IMR-90 (cell line): ENCODE measurements around the gene REV3L. TPM values are rescaled to one million over a fixed set of nuclear protein-coding genes. Genes with fewer than 3 reads are reported as not detected.

Source experiments
- ATAC-seq: fragments of 200-7000 bp; cut with Tn5 transposase; 2 replicates; pipeline ENCODE4 v1.9.1; 2020; ENCODE audit warnings: low read depth, mild to moderate bottlenecking, moderate library complexity
- BruUV-seq: library from RNA; stranded (reverse); fragments of 400-500 nt; replicated peaks from 2 replicates; lab custom pipeline; 2021; lab: Mats Ljungman, UMichigan
- CTCF ChIA-PET: fragments of 300-600 bp; formaldehyde crosslinking; extraction: SDS; loops from one replicate; lab custom pipeline; 2021; ENCODE audit warnings: antibody characterized with exemption; lab: Yijun Ruan, JAX
- POLR2A ChIA-PET: fragments of 300-600 bp; sonication (Branson Sonifier 250); formaldehyde crosslinking; loops from one replicate; lab custom pipeline; 2022; ENCODE audit warnings: antibody characterized with exemption; ENCODE audit not compliant: unreplicated experiment; lab: Charles Lee
- DNase-seq: peaks from one replicate; pipeline ENCODE4 v3.0.0; 2013
- H2AFZ ChIP-seq: replicated peaks from 2 replicates; pipeline ENCODE3; 2013; ENCODE audit warnings: low read length, mild to moderate bottlenecking; ENCODE audit not compliant: poor library complexity
- H2AK5ac ChIP-seq: 2 replicates; pipeline ENCODE4 v1.6.1; 2013; ENCODE audit warnings: low read depth, low read length, inconsistent platforms
- H2AK9ac ChIP-seq: replicated peaks from 2 replicates; pipeline ENCODE3; 2013; ENCODE audit warnings: mild to moderate bottlenecking, low read depth, low read length, moderate library complexity; ENCODE audit not compliant: poor library complexity
- H2BK120ac ChIP-seq: 2 replicates; pipeline ENCODE4 v1.6.1; 2013; ENCODE audit warnings: low read depth, low read length, inconsistent platforms
- H2BK15ac ChIP-seq: 3 replicates; pipeline ENCODE4 v1.6.1; 2013; ENCODE audit warnings: low read depth, low read length, inconsistent platforms
- H2BK20ac ChIP-seq: 2 replicates; pipeline ENCODE4 v1.6.1; 2013; ENCODE audit warnings: low read depth, mild to moderate bottlenecking, inconsistent platforms, low read length, moderate library complexity
- H2BK5ac ChIP-seq: 2 replicates; pipeline ENCODE4 v1.6.1; 2013; ENCODE audit warnings: mild to moderate bottlenecking, low read depth, low read length, inconsistent platforms; ENCODE audit not compliant: poor library complexity, severe bottlenecking
- H3K14ac ChIP-seq: replicated peaks from 2 replicates; pipeline ENCODE4 v1.6.1; 2013; ENCODE audit warnings: low read depth, low read length, inconsistent platforms
- H3K18ac ChIP-seq: 2 replicates; pipeline ENCODE4 v1.6.1; 2013; ENCODE audit warnings: low read depth, low read length, control low read depth
- H3K23ac ChIP-seq: 2 replicates; pipeline ENCODE4 v1.6.1; 2013; ENCODE audit warnings: low read depth, low read length, inconsistent platforms
- H3K27ac ChIP-seq: 2 replicates; pipeline ENCODE4 v1.5.1; 2013; ENCODE audit warnings: mild to moderate bottlenecking, control low read depth, low read length; ENCODE audit not compliant: insufficient read depth
- H3K27me3 ChIP-seq: 2 replicates; pipeline ENCODE4 v1.6.1; 2013; ENCODE audit warnings: low read length; ENCODE audit not compliant: control insufficient read depth, insufficient read depth
- H3K36me3 ChIP-seq: 2 replicates; pipeline ENCODE4 v1.6.1; 2013; ENCODE audit warnings: low read length, mixed read lengths; ENCODE audit not compliant: control insufficient read depth, insufficient read depth
- H3K4ac ChIP-seq: 2 replicates; pipeline ENCODE4 v1.6.1; 2013; ENCODE audit warnings: low read depth, low read length, inconsistent platforms
- H3K4me1 ChIP-seq: 2 replicates; pipeline ENCODE4 v1.6.1; 2013; ENCODE audit warnings: low read length, mixed read lengths; ENCODE audit not compliant: control insufficient read depth, insufficient read depth
- H3K4me2 ChIP-seq: 2 replicates; pipeline ENCODE4 v1.6.1; 2013; ENCODE audit warnings: low read depth, mild to moderate bottlenecking, control low read depth, low read length, moderate library complexity
- H3K4me3 ChIP-seq: 2 replicates; pipeline ENCODE4 v1.5.1; 2013; ENCODE audit warnings: low read depth, mild to moderate bottlenecking, control low read depth, low read length, moderate library complexity; ENCODE audit not compliant: insufficient read depth
- H3K56ac ChIP-seq: 2 replicates; pipeline ENCODE4 v1.6.1; 2013; ENCODE audit warnings: low read length, inconsistent platforms; ENCODE audit not compliant: insufficient read depth; ENCODE audit errors: extremely low read depth
- H3K79me1 ChIP-seq, 2 experiments: 2 replicates each; pipeline ENCODE4 v1.6.1; 2013; ENCODE audit warnings: low read length in 2 of 2, inconsistent platforms in 1 of 2, low read depth in 1 of 2
- H3K9ac ChIP-seq: 2 replicates; pipeline ENCODE4 v1.6.1; 2013; ENCODE audit warnings: low read depth, low read length, control low read depth
- H3K9me1 ChIP-seq: 2 replicates; pipeline ENCODE4 v1.6.1; 2013; ENCODE audit warnings: low read length, inconsistent platforms; ENCODE audit not compliant: insufficient read depth
- H3K9me3 ChIP-seq: 2 replicates; pipeline ENCODE4 v1.6.1; 2013; ENCODE audit warnings: low read length; ENCODE audit not compliant: control insufficient read depth, insufficient read depth
- H4K20me1 ChIP-seq: 2 replicates; pipeline ENCODE4 v1.6.1; 2013; ENCODE audit warnings: low read length, inconsistent platforms; ENCODE audit not compliant: insufficient read depth
- H4K5ac ChIP-seq: 2 replicates; pipeline ENCODE4 v1.6.1; 2013; ENCODE audit warnings: mild to moderate bottlenecking, low read depth, low read length, control low read depth
- H4K8ac ChIP-seq, 2 experiments: 2 replicates each; pipeline ENCODE4 v1.6.1; 2013; ENCODE audit warnings: low read depth in 2 of 2, low read length in 2 of 2, control low read depth in 1 of 2, inconsistent platforms in 1 of 2
- H4K91ac ChIP-seq: 2 replicates; pipeline ENCODE4 v1.6.1; 2013; ENCODE audit warnings: low read depth, low read length, inconsistent platforms; ENCODE audit not compliant: insufficient read depth
- BHLHE40 ChIP-seq: fragments of 150-350 bp; IDR thresholded peaks from 2 replicates; pipeline ENCODE4 v1.6.1; 2016; ENCODE audit warnings: mild to moderate bottlenecking, low read depth, low read length
- CEBPB ChIP-seq: IDR thresholded peaks from 2 replicates; pipeline ENCODE4 v1.6.1; 2012; ENCODE audit warnings: low read depth, low read length, improper control_type of control experiment
- CHD1 ChIP-seq: IDR thresholded peaks from 2 replicates; pipeline ENCODE4 v1.6.1; 2012; ENCODE audit warnings: low read depth, low read length, improper control_type of control experiment
- ELK1 ChIP-seq: fragments of 150-350 bp; IDR thresholded peaks from 2 replicates; pipeline ENCODE4 v1.6.1; 2016; ENCODE audit warnings: low read depth, mild to moderate bottlenecking, low read length, moderate library complexity, borderline replicate concordance
- FOS ChIP-seq: fragments of 150-350 bp; IDR thresholded peaks from 2 replicates; pipeline ENCODE4 v1.6.1; 2016; ENCODE audit warnings: low read depth, low read length
- MAFK ChIP-seq: IDR thresholded peaks from 2 replicates; pipeline ENCODE4 v1.6.1; 2012; ENCODE audit warnings: low read depth, low read length, improper control_type of control experiment
- MAZ ChIP-seq: IDR thresholded peaks from 2 replicates; pipeline ENCODE4 v1.6.1; 2012; ENCODE audit warnings: low read depth, mild to moderate bottlenecking, low read length, improper control_type of control experiment, moderate library complexity, borderline replicate concordance
- MXI1 ChIP-seq: IDR thresholded peaks from 2 replicates; pipeline ENCODE4 v1.6.1; 2012; ENCODE audit warnings: low read depth, mild to moderate bottlenecking, low read length, moderate library complexity, borderline replicate concordance
- NFE2L2 ChIP-seq: fragments of 150-350 bp; IDR thresholded peaks from 2 replicates; pipeline ENCODE4 v1.6.1; 2016; ENCODE audit warnings: low read depth, mild to moderate bottlenecking, low read length
- POLR2A ChIP-seq: IDR thresholded peaks from 2 replicates; pipeline ENCODE4 v1.6.1; 2012; ENCODE audit warnings: mild to moderate bottlenecking, low read depth, low read length
- RAD21 ChIP-seq: IDR thresholded peaks from 2 replicates; pipeline ENCODE4 v1.6.1; 2012; ENCODE audit warnings: low read length, improper control_type of control experiment
- RCOR1 ChIP-seq: IDR thresholded peaks from 2 replicates; pipeline ENCODE4 v1.6.1; 2012; ENCODE audit warnings: mild to moderate bottlenecking, low read length, improper control_type of control experiment; ENCODE audit not compliant: insufficient replicate concordance
- RFX5 ChIP-seq: IDR thresholded peaks from 2 replicates; pipeline ENCODE4 v1.8.0; 2012; ENCODE audit warnings: low read depth, mild to moderate bottlenecking, low read length, moderate library complexity
- SMC3 ChIP-seq: fragments of 150-350 bp; IDR thresholded peaks from 2 replicates; pipeline ENCODE4 v1.6.1; 2016; ENCODE audit warnings: low read depth, mild to moderate bottlenecking, antibody characterized with exemption, low read length, moderate library complexity
- USF2 ChIP-seq: fragments of 150-350 bp; IDR thresholded peaks from 2 replicates; pipeline ENCODE4 v1.6.1; 2017; ENCODE audit warnings: mild to moderate bottlenecking, antibody characterized with exemption, low read length, low read depth
- WGBS, 2 experiments: methylation state at CpG; one replicate each; pipeline versions ENCODE4 v1.1.5 to v1.1.7; 2013; ENCODE audit warnings: missing lambda C conversion rate in 2 of 2; ENCODE audit not compliant: insufficient read length in 1 of 2; ENCODE audit errors: extremely low coverage in 2 of 2; 5-methylcytosine and 5-hydroxymethylcytosine counted together
- dilution Hi-C: fragments of 300-500 bp; cut with HindIII; formaldehyde crosslinking; loops from one replicate; pipeline ENCODE4 v1.14.3; 2018; ENCODE audit warnings: low sequenced_read_pairs; ENCODE audit not compliant: unreplicated experiment
- in situ Hi-C: fragments of 300-500 bp; cut with MboI; formaldehyde crosslinking; loops from 3 replicates; pipeline ENCODE4 v1.14.3; 2019; ENCODE audit warnings: low sequenced_read_pairs, inconsistent platforms, mixed read lengths
- intact Hi-C: fragments of 100-400 bp; cut with micrococcal nuclease; formaldehyde crosslinking; loops from 2 replicates; pipeline ENCODE4 v1.10.0; 2022
- polyA plus RNA-seq, 3 experiments: library from polyadenylated mRNA; depleted of rRNA; stranded (reverse); fragments of >200 nt; gene quantifications; 2 replicates each; pipeline ENCODE4 v1.2.3, GENCODE V29; 2012; ENCODE audit warnings: low replicate concordance in 1 of 3
- total RNA-seq: library from RNA; depleted of rRNA; stranded (reverse); fragments of >200 nt; gene quantifications from 2 replicates; pipeline ENCODE4 v1.2.3, GENCODE V29; 2012
- TF ChIP-seq, protein P1 (sequence below): conservative IDR thresholded peaks from 2 replicates; pipeline ENCODE4 v1.5.1; 2012; ENCODE audit warnings: mild to moderate bottlenecking, low read depth, low read length, improper control_type of control experiment

Gene REV3L
- total and polyA plus RNA-seq, 2 of the 4 experiments (the other 2 are of a cell fraction) = 7.4 to 15.4 TPM

- Histone ChIP-seq H2AK5ac (no peak overlapping the region), H3K9me1 (peaks cover 5% of the 10 kb centered on the region), H3K56ac (no peak overlapping the region), H3K4me2 (no peak overlapping the region), H2BK5ac (no peak overlapping the region), H3K27me3 (no peaks in the 10 kb centered on the region), H4K5ac (no peak overlapping the region), H3K23ac (no peak overlapping the region), H2AK9ac (no peak overlapping the region), H3K4me3 (no peak overlapping the region), H4K91ac (no peak overlapping the region), H3K14ac (no peak overlapping the region), H2BK120ac (no peak overlapping the region), H2BK15ac (no peak overlapping the region), H3K9ac (no peak overlapping the region), H4K20me1 (no peaks in the 10 kb centered on the region), H3K4me1 (no peaks in the 10 kb centered on the region), H2BK20ac (no peak overlapping the region), H3K18ac (no peak overlapping the region), H2AFZ (no peak overlapping the region), H3K36me3 (peaks cover 2% of the 10 kb centered on the region), H3K27ac (no peak overlapping the region), H3K9me3 (no peaks in the 10 kb centered on the region), H3K79me1 (peaks cover 3 to 8% of the 10 kb centered on the region in 2 experiments; a peak in 1 of 4 replicates), H3K4ac (no peak overlapping the region), H4K8ac (no peak overlapping the region)
- 100% methylated on average over 2 of the region's 7 CpGs; no CpG with 5 or more reads in 1 of the 2 experiments for WGBS, 2 experiments
- DNase-seq = no peak
- CTCF ChIA-PET = no interaction called here
- intact Hi-C loops (no loop called here), dilution Hi-C loops (no loop called here), in situ Hi-C loops (no loop called here)
- BruUV-seq = no TSS peak
- no peak for TF ChIP-seq ELK1
- TF ChIP-seq RFX5 = no peak
- no peak for TF ChIP-seq MAZ
- TF ChIP-seq NFE2L2 = no peak
- no peak for TF ChIP-seq RAD21
- no peak for TF ChIP-seq MXI1
- no peak for TF ChIP-seq RCOR1
- TF ChIP-seq FOS = no peak
- TF ChIP-seq BHLHE40 = no peak
- TF ChIP-seq, protein P1, sequence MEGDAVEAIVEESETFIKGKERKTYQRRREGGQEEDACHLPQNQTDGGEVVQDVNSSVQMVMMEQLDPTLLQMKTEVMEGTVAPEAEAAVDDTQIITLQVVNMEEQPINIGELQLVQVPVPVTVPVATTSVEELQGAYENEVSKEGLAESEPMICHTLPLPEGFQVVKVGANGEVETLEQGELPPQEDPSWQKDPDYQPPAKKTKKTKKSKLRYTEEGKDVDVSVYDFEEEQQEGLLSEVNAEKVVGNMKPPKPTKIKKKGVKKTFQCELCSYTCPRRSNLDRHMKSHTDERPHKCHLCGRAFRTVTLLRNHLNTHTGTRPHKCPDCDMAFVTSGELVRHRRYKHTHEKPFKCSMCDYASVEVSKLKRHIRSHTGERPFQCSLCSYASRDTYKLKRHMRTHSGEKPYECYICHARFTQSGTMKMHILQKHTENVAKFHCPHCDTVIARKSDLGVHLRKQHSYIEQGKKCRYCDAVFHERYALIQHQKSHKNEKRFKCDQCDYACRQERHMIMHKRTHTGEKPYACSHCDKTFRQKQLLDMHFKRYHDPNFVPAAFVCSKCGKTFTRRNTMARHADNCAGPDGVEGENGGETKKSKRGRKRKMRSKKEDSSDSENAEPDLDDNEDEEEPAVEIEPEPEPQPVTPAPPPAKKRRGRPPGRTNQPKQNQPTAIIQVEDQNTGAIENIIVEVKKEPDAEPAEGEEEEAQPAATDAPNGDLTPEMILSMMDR = no peak
- no peak for TF ChIP-seq CHD1
- TF ChIP-seq SMC3 = no peak
- no peak for TF ChIP-seq CEBPB
- TF ChIP-seq POLR2A = no peak
- no peak for TF ChIP-seq MAFK
- TF ChIP-seq USF2 = no peak
- no peak for ATAC-seq
- POLR2A ChIA-PET = no interaction called here
Observed at GRCh38 chr6:111294374-111294967, 188.5 kb downstream of the REV3L start.
